A673 (cell line): ENCODE data around the gene BSPRY. TPM values are rescaled to one million over a fixed set of nuclear protein-coding genes. Genes with fewer than 3 reads are reported as not detected.
A peak's percentile ranks its signal among the peaks of the same experiment; 100 is the strongest.

Experiments used
- BruUV-seq: library from RNA; stranded (reverse); fragments of 400-500 nt; replicated peaks from 2 replicates; lab custom pipeline; 2021; lab: Mats Ljungman, UMichigan
- CTCF ChIA-PET: fragments of 300-600 bp; sonication (Branson Sonifier 250); formaldehyde crosslinking; loops from one replicate; lab custom pipeline; 2022; ENCODE audit warnings: antibody characterized with exemption; lab: Charles Lee
- POLR2A ChIA-PET: fragments of 300-600 bp; sonication (Branson Sonifier 250); formaldehyde crosslinking; loops from one replicate; lab custom pipeline; 2022; ENCODE audit warnings: antibody characterized with exemption; ENCODE audit not compliant: low non-redundant PET; lab: Charles Lee
- DNase-seq: peaks from one replicate; pipeline ENCODE4 v3.0.0-alpha.2; 2015; ENCODE audit warnings: low spot score
- H3K27ac ChIP-seq: fragments of 200-600 bp; sonication (generic); 2 replicates; pipeline ENCODE4 v1.5.1; 2016; ENCODE audit warnings: mixed run types, low read depth, mild to moderate bottlenecking, mixed read lengths, antibody characterized with exemption, low read length; ENCODE audit not compliant: poor library complexity, severe bottlenecking
- H3K27me3 ChIP-seq: fragments of 200-600 bp; sonication (generic); replicated peaks from 2 replicates; pipeline ENCODE4 v1.6.1; 2017; ENCODE audit warnings: mixed run types, low read depth, mild to moderate bottlenecking, mixed read lengths, antibody characterized with exemption, low read length; ENCODE audit not compliant: insufficient read depth, poor library complexity
- H3K36me3 ChIP-seq: fragments of 200-600 bp; sonication (generic); 2 replicates; pipeline ENCODE4 v1.6.1; 2016; ENCODE audit warnings: mixed run types, mild to moderate bottlenecking, mixed read lengths, antibody characterized with exemption, low read length; ENCODE audit not compliant: insufficient read depth, poor library complexity, severe bottlenecking
- H3K4me1 ChIP-seq: fragments of 200-600 bp; sonication (generic); 2 replicates; pipeline ENCODE4 v1.6.1; 2017; ENCODE audit warnings: mixed run types, mild to moderate bottlenecking, mixed read lengths, antibody characterized with exemption, low read length; ENCODE audit not compliant: insufficient read depth, poor library complexity, severe bottlenecking
- H3K4me3 ChIP-seq: fragments of 200-600 bp; sonication (generic); 2 replicates; pipeline ENCODE4 v1.5.1; 2016; ENCODE audit warnings: low read depth, mixed run types, mild to moderate bottlenecking, mixed read lengths, low read length; ENCODE audit not compliant: poor library complexity, severe bottlenecking
- H3K9me3 ChIP-seq: fragments of 200-600 bp; sonication (generic); 2 replicates; pipeline ENCODE4 v1.6.1; 2016; ENCODE audit warnings: mixed run types, low read depth, mild to moderate bottlenecking, mixed read lengths, antibody characterized with exemption, low read length; ENCODE audit not compliant: poor library complexity, severe bottlenecking
- CTCF ChIP-seq: fragments of 300-800, 200-600 bp; sonication (generic); conservative IDR thresholded peaks from 2 replicates; pipeline ENCODE4 v1.5.1; 2017; ENCODE audit warnings: low read depth, mild to moderate bottlenecking, antibody characterized with exemption, low read length, moderate library complexity, mixed read lengths
- EZH2 ChIP-seq: fragments of 200-600 bp; sonication (generic); IDR thresholded peaks from 2 replicates; pipeline ENCODE4 v1.6.1; 2017; ENCODE audit warnings: borderline replicate concordance, low read depth, mild to moderate bottlenecking, mixed read lengths, antibody characterized with exemption, low read length; ENCODE audit not compliant: poor library complexity, severe bottlenecking
- intact Hi-C: fragments of 100-400 bp; cut with micrococcal nuclease; formaldehyde crosslinking; loops from one replicate; pipeline ENCODE4 v1.10.0; 2022; ENCODE audit not compliant: unreplicated experiment
- total RNA-seq: library from RNA; stranded (reverse); gene quantifications from 2 replicates; pipeline ENCODE4 v1.2.3, GENCODE V29; 2021

The BSPRY gene
- total RNA-seq, 1 experiment from 2014 or later: not detected

DNA sequence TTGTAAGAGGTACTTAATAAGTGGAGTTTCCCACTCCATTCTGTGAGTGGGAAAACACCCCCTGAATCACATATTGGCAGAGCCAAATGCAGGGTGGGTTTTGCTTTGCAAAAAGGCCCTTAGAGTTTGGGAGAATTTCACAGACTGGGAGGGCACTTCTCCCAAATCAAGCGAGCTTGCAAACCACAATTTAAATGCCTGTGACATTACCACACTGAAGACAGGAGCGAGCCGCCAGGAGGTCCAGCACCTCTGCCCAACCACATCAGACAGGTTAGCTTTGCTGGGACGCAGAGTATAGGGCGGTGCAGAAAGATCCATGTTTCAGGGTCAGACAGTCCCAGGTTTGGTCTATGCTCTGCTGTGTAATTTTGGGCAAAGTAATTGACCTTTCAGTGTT is 49.5 kb downstream of the BSPRY start:
- no peak for TF ChIP-seq CTCF
- no peak for TF ChIP-seq EZH2
- intact Hi-C loops: no loop called here
- Histone ChIP-seq H3K4me3 (no peak overlapping the region), H3K27me3 (no peaks in the 10 kb centered on the region), H3K9me3 (no peaks in the 10 kb centered on the region), H3K36me3 (no peaks in the 10 kb centered on the region), H3K4me1 (peaks cover 4% of the 10 kb centered on the region), H3K27ac (no peak overlapping the region)
- TSS peak; percentile 13 for BruUV-seq
- ChIA-PET CTCF (no interaction called here), POLR2A (no interaction called here)
- DNase-seq: no peak

DNA sequence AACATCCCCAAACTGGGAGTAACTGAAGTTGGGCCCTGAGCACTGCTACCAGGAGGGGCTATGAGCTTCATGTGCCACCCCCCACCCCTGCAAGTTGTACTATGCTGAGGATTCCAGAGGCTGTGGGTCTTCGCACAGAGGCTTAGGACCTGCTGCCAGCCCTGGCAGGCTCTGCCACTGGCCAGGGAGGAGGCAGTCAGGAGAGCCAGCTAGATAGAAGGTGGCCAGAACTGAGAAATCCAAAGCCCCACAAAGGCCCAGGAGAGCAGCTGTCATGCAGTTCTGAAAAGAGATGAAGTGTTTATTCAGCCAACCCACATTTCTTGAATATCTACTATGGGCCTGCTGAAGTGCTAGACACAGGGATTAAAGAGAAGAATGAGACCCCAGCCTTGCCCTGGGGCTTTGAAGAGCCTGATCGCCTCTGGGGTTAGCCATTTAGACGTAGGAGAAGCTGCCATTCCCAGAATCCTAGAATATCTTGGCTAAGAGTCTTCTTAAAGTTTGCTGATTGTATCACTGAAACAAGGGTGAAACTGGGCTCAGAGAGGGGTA is 50.4 kb downstream of the BSPRY start:
- ChIA-PET CTCF (no interaction called here), POLR2A (no interaction called here)
- no TSS peak for BruUV-seq
- no peak for DNase-seq
- Histone ChIP-seq H3K36me3 (no peaks in the 10 kb centered on the region), H3K4me1 (peaks cover 4% of the 10 kb centered on the region), H3K9me3 (no peaks in the 10 kb centered on the region), H3K27me3 (no peaks in the 10 kb centered on the region), H3K4me3 (peak overlapping the region; percentile 95), H3K27ac (peak overlapping the region; percentile 5)
- TF ChIP-seq CTCF (no peak), EZH2 (no peak)
- intact Hi-C loops: loop anchor here (2.0 to 10.0 kb wide), 4 partner anchors 95 to 259 kb away; partner anchors contain the start of genes CDC26, PRPF4 and RNF183

- DNase-seq: peak; percentile 99
- Histone ChIP-seq H3K27ac (peak within 1 kb of the TSS; percentile 57), H3K36me3 (no peaks in the 10 kb centered on the region), H3K9me3 (no peaks in the 10 kb centered on the region), H3K4me3 (peak within 1 kb of the TSS; percentile 95), H3K27me3 (no peaks in the 10 kb centered on the region), H3K4me1 (peaks cover 4% of the 10 kb centered on the region)
- intact Hi-C loops: loop anchor here (2.0 to 10.0 kb wide), 4 partner anchors 96 to 258 kb away; partner anchors contain the start of genes CDC26, PRPF4 and RNF183
- BruUV-seq: no TSS peak
- ChIA-PET CTCF (interaction anchor here (0.6 to 2.0 kb wide), 6 partner anchors 8 to 257 kb away, joined by 3 to 12 read pairs (median 6); partner anchors contain the start of genes C9orf43 and POLE3), POLR2A (interaction anchor here (0.5 kb wide), 1 partner anchor 9 kb away, joined by 3 read pairs; the partner anchor contains the start of genes C9orf43 and POLE3)
- TF ChIP-seq EZH2 (no peak), CTCF (peak; percentile 99)
These were observed 51.9 kb downstream of the BSPRY start, which contains the start of gene ALAD for GRCh38 chr9:113401027-113401792. Gene ALAD, minus strand, starts transcription at chr9:113401284. Its CDS starts 7,725 bp downstream, at chr9:113393559.
